Stimulated activated CD8-positive, alpha-beta memory T cell treated with anti-CD3 and anti-CD28 coated beads, Interleukin-2, amount 100 ng/mL, for 48 hours (primary cell): ENCODE measurements around the gene HNMT.
"Not testable (repeated sequence)": the region's sequence is repeated elsewhere in the genome, so short reads cannot be mapped to it uniquely, and the experiment has no call there.

Experiments used
- DNase-seq, 2 donors: peaks; one replicate each; pipeline ENCODE4 v3.0.0-alpha.2; 2020; ENCODE audit warnings: low read depth in 2 of 2

HNMT gene

DNA sequence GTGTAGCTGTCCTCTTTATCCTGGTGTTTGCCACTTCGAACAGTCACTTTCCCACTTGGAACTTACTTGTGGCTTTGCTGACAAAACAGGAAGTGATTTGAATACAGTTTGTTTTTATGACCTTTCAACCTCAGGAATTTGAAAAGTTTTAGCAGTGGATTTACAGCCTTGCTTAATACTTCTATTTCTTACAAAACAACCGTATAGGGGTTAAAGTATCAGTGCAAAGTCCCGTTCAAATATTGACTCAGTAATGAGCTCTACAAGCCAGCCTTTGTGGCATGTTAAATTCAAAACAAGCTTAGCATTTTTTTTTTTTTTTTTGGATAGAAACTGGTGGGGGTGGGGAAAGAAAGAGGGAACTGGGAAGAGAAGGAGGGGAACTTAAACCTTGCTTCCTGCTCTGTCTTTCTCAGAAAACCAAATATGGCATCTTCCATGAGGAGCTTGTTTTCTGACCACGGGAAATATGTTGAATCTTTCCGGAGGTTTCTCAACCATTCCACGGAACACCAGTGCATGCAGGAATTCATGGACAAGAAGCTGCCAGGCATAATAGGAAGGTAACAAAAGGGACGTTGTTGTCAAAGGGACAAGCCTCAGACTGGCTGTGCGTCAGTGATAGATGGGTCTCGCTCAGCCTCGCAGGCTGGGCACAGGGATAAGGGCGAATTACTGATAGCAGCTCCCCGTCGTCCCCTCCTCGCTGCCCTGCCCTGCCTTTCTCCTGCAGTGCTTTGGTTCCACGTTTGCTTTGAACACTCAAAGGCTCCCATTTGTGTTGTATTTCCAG, at the start of gene HNMT:
HNMT (plus strand) TSS at position 408 of the 793 bp plus-strand sequence; CDS start at position 427, 19 bp downstream.
- no peak for DNase-seq

- DNase-seq, result no peak
These were observed 43.0 kb upstream of the HNMT start for GRCh38 chr2:137921105-137921880.

- not testable (repeated sequence) for DNase-seq
These were observed 42.1 kb upstream of the HNMT start for GRCh38 chr2:137922171-137922570.

- DNase-seq, result no peak
These were observed 40.3 kb upstream of the HNMT start for GRCh38 chr2:137924019-137924418.

DNA sequence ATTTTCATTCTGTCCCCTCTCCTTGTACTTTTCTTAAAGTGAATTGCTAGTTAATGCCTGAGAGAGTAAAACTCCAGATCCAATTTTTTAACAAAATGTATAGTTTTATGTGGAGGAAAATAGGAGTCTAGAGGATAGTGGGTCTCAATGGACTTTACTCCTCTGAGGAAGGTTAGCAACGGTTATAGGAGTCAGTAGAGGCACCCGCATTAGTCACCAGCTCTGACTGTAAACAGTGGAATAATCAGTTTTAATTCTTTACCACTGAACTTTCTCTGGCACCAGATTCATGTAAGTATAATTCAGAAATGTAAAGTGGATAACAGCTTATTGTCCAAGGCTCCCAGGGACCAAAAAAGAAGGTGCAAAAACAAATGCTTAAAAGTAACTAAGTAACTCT, 38.7 kb upstream of the HNMT start:
- no peak for DNase-seq

DNA sequence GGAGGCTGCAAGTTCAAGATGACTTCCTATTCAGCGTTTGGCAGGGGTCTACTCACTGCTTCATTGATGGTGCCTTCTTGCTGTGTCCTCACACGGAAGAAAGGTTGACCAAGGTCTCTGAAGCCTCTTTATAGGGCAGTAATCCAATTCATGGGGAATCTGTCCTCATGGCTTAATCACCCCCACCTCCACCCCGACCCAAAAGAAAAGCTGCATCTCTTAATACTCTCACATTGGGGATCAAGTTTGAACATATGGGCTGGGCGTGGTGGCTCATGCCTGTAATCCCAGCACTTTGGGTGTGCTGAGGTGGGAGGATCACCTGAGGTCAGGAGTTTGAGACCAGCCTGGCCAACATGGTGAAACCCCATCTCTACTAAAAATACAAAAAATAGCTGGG, 36.4 kb upstream of the HNMT start:
- DNase-seq, result no peak

- no peak for DNase-seq
These were observed 35.4 kb upstream of the HNMT start for GRCh38 chr2:137928547-137929518.

- DNase-seq, result no peak
These were observed 34.8 kb upstream of the HNMT start for GRCh38 chr2:137929519-137929916.

GRCh38 chr2:137930146-137930545, 34.1 kb upstream of the HNMT start:
- no peak for DNase-seq

GRCh38 chr2:137935591-137935990, 28.7 kb upstream of the HNMT start:
- DNase-seq, result no peak

- no peak for DNase-seq
These were observed 27.0 kb upstream of the HNMT start for GRCh38 chr2:137937246-137937645.

GRCh38 chr2:137937778-137938177, 26.5 kb upstream of the HNMT start:
- no peak for DNase-seq

DNA sequence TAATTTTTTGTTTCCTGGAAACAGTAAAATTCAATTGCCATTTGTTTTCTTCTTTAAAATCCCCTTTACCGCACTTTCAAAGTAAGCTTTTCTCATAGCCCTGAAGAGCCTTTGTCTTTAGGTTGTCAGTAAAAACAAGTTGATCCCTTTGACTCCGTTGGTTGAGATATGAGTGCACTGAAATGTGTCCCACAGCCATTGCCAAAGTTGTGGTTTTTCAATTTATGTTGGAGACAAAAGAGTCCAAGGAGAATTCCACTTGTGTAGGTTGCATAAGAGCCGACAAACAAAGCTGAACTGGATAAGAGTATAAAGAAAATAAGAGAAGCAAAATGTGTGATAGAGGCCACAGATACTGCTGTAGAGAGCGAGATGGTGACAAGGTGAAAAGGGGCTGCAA, 26.1 kb upstream of the HNMT start:
- no peak for DNase-seq

DNA sequence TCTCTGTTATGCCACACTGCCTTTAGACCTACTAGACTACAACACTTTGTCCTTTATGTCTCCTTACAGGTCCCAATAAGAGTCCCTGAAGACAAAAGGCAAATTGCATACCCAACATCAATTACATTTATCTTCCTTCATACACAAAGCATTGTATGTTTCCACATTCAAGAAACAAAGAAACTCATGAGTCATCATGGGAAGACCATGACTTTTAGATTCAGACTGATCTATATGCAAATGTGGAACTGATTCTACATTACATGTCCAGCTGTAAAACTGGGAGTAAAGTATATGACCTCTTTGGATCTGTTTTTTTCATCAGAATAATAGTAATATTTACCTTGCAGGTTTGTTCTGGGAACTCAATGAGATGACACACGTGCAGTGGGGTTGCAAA, 25.2 kb upstream of the HNMT start:
- DNase-seq, result no peak

- DNase-seq, result no peak
These were observed 24.1 kb upstream of the HNMT start for GRCh38 chr2:137940154-137940553.

- no peak for DNase-seq
These were observed 22.0 kb upstream of the HNMT start for GRCh38 chr2:137942037-137942832.

- no peak for DNase-seq
These were observed 21.2 kb upstream of the HNMT start for GRCh38 chr2:137942833-137943677.

DNA sequence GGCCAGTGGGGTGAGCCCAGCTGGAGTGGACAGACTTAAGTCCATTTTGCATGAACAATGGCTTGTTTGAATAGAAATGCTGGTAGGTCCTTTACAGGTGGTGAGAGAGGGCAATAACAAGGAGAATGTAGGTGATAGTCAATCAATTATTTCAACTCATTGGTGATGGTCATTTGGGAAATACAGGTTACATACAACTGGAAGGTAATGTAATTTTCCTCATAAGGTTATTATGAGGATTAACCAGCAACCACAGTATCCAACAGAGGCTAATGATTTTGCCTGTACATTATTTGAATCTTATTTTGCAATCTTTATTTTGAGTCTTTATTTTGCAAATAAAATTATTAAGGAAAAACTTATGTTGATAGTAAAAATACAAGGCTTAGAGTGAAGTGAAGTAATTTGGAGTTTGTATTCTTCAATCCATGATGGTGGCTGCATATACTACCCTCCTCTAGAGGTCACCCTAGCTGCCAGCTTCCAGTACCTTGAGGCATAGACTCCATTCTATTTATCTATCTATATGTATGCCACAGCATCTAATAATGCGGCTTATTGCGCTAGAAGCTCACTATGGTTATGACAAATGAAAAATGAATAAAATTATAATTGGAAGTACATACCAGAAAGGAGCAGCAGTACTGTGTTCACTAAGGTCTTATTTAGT, 20.5 kb upstream of the HNMT start:
- DNase-seq, result no peak

- no peak for DNase-seq
These were observed 19.6 kb upstream of the HNMT start for GRCh38 chr2:137944714-137945113.

- no peak for DNase-seq
These were observed 19.0 kb upstream of the HNMT start for GRCh38 chr2:137945229-137945628.
